HG03354 (cell line): ENCODE measurements around the gene CXorf49.
"Not testable (repeated sequence)": the region's sequence is repeated elsewhere in the genome, so short reads cannot be mapped to it uniquely, and the experiment has no call there.

Source experiments
- ATAC-seq: cut with Tn5 transposase; IDR thresholded peaks from one replicate; pipeline ENCODE4 v1.9.1; 2021; ENCODE audit warnings: mild to moderate bottlenecking; ENCODE audit not compliant: unreplicated experiment, poor library complexity, severe bottlenecking

The CXorf49 gene

GRCh38 chrX:71676068-71676795, 41.9 kb downstream of the CXorf49 start:
- not testable (repeated sequence) for ATAC-seq

GRCh38 chrX:71675636-71676035, 42.4 kb downstream of the CXorf49 start:
- not testable (repeated sequence) for ATAC-seq

GRCh38 chrX:71671938-71672337, 46.1 kb downstream of the CXorf49 start:
- no peak for ATAC-seq

GRCh38 chrX:71671043-71671780, 46.9 kb downstream of the CXorf49 start:
- no peak for ATAC-seq

GRCh38 chrX:71669947-71670346, 48.1 kb downstream of the CXorf49 start:
- ATAC-seq = peak; percentile 50

GRCh38 chrX:71669492-71669891, 48.6 kb downstream of the CXorf49 start:
- no peak for ATAC-seq

GRCh38 chrX:71668248-71668595, 49.9 kb downstream of the CXorf49 start:
- no peak for ATAC-seq

GRCh38 chrX:71667328-71668247, 50.5 kb downstream of the CXorf49 start, which contains the start of gene LOC101059915:
TSS of gene LOC101059915 (plus strand) at chrX:71667546.
- ATAC-seq = no peak

GRCh38 chrX:71666240-71667223, 51.6 kb downstream of the CXorf49 start:
- no peak for ATAC-seq

GRCh38 chrX:71665747-71666146, 52.3 kb downstream of the CXorf49 start:
- ATAC-seq = no peak

GRCh38 chrX:71664889-71665491, 53.1 kb downstream of the CXorf49 start:
- no peak for ATAC-seq
